HepG2 (cell line): ENCODE measurements around the gene TAAR9. TPM values are rescaled to one million over a fixed set of nuclear protein-coding genes. Genes with fewer than 3 reads are reported as not detected.

Experiments
- AGO1 ChIP-seq: fragments of 200-400 bp; formaldehyde crosslinking; IDR thresholded peaks from 2 replicates; pipeline ENCODE4 v1.6.1; 2017; ENCODE audit warnings: mild to moderate bottlenecking, low read depth, low read length, moderate library complexity; ENCODE audit not compliant: poor library complexity, severe bottlenecking
- ATM ChIP-seq: fragments of 450-650 bp; IDR thresholded peaks from 2 replicates; pipeline ENCODE4 v1.7.1; 2017; ENCODE audit warnings: mild to moderate bottlenecking, borderline replicate concordance
- ATRX ChIP-seq: sonication (generic); formaldehyde crosslinking; IDR thresholded peaks from 2 replicates; pipeline ENCODE4 v1.4.0; 2020; ENCODE audit warnings: missing genetic modification reagents, borderline replicate concordance
- CENPT ChIP-seq: sonication (generic); formaldehyde crosslinking; IDR thresholded peaks from 2 replicates; pipeline ENCODE4 v1.8.0; 2022; ENCODE audit warnings: low read depth, mild to moderate bottlenecking, moderate library complexity, missing genetic modification reagents
- CSRNP1 ChIP-seq: sonication (generic); formaldehyde crosslinking; IDR thresholded peaks from 2 replicates; pipeline ENCODE4 v1.8.1; 2023; ENCODE audit warnings: mild to moderate bottlenecking, missing genetic modification reagents
- FIP1L1 ChIP-seq: fragments of 200-400 bp; formaldehyde crosslinking; IDR thresholded peaks from 2 replicates; pipeline ENCODE4 v1.6.1; 2018; ENCODE audit warnings: low read depth, mild to moderate bottlenecking, low read length, moderate library complexity, borderline replicate concordance; ENCODE audit not compliant: insufficient read depth
- HNRNPL ChIP-seq: fragments of 200-400 bp; formaldehyde crosslinking; IDR thresholded peaks from 2 replicates; pipeline ENCODE4 v1.6.1; 2017; ENCODE audit warnings: mild to moderate bottlenecking, low read depth, low read length
- KDM5A ChIP-seq: fragments of 200-600 bp; sonication (generic); IDR thresholded peaks from 2 replicates; pipeline ENCODE4 v1.7.0; 2018; ENCODE audit warnings: antibody characterized with exemption, mild to moderate bottlenecking, low read length, borderline replicate concordance
- ZFP82 ChIP-seq: sonication (generic); formaldehyde crosslinking; IDR thresholded peaks from 2 replicates; pipeline ENCODE4 v1.5.1; 2020; ENCODE audit warnings: mild to moderate bottlenecking, missing genetic modification reagents, borderline replicate concordance
- ZNF329 ChIP-seq: sonication (generic); formaldehyde crosslinking; IDR thresholded peaks from 2 replicates; pipeline ENCODE4 v1.9.0; 2021; ENCODE audit warnings: low read depth, mild to moderate bottlenecking, missing genetic modification reagents
- ZNF562 ChIP-seq: sonication (generic); formaldehyde crosslinking; IDR thresholded peaks from 2 replicates; pipeline ENCODE4 v1.8.0; 2022; ENCODE audit warnings: missing genetic modification reagents, borderline replicate concordance
- ZNF619 ChIP-seq: sonication (generic); formaldehyde crosslinking; IDR thresholded peaks from 2 replicates; pipeline ENCODE4 v1.4.0; 2020; ENCODE audit warnings: mild to moderate bottlenecking, missing genetic modification reagents
- ZNF724P ChIP-seq: sonication (generic); formaldehyde crosslinking; IDR thresholded peaks from 2 replicates; pipeline ENCODE4 v1.8.0; 2022; ENCODE audit warnings: missing genetic modification reagents, borderline replicate concordance
- polyA plus RNA-seq, 8 experiments: library from polyadenylated mRNA; depleted of rRNA in 3 of 8; stranded (reverse) in 7 of 8; unstranded in 1 of 8; fragments of >200 nt; fragmentation: Illumina TruSeq in 4 of 8; extraction: Trizol in 4 of 8; gene quantifications; 2 replicates each; pipeline versions ENCODE4 v1.2.1 to v1.2.3, GENCODE V29; 2011 to 2016; ENCODE audit warnings: low read depth in 4 of 8, missing spikeins in 1 of 8, mixed read lengths in 1 of 8; ENCODE audit not compliant: insufficient read depth in 1 of 8
- total RNA-seq, 5 experiments: library from RNA; depleted of rRNA; stranded (reverse); fragments of >200 nt; fragmentation: Illumina TruSeq; extraction: Trizol; gene quantifications; 2 replicates each; pipeline ENCODE4 v1.2.3, GENCODE V29; 2016; ENCODE audit warnings: low read depth in 1 of 5
- TF ChIP-seq, protein P1 (sequence below), 2 experiments: sonication (generic) in 1 of 2; formaldehyde crosslinking in 1 of 2; IDR thresholded peaks; 2 replicates each; pipeline versions ENCODE4 v1.4.0 to v1.6.1; 2016 to 2020; ENCODE audit warnings: borderline replicate concordance in 1 of 2, low read depth in 1 of 2, mild to moderate bottlenecking in 1 of 2, missing genetic modification reagents in 1 of 2
- TF ChIP-seq, protein P2 (sequence below): sonication (generic); formaldehyde crosslinking; conservative IDR thresholded peaks from 2 replicates; pipeline ENCODE4 v1.4.0; 2020; ENCODE audit warnings: mild to moderate bottlenecking, missing genetic modification reagents, moderate library complexity
- TF ChIP-seq, protein P3 (sequence below): sonication (generic); formaldehyde crosslinking; IDR thresholded peaks from 2 replicates; pipeline ENCODE4 v1.8.0; 2022; ENCODE audit warnings: missing genetic modification reagents, low read depth, mild to moderate bottlenecking, borderline replicate concordance

Gene TAAR9
- total and polyA plus RNA-seq, 2 of the 13 experiments (the other 11 are each of a cell fraction or from before 2014, with no cell fraction given): 0.07 TPM; not detected in 1

GRCh38 chr6:132512638-132513632 lies 25.1 kb upstream of the TAAR9 start, which contains the start of gene STX7 (continued):
- TF ChIP-seq, protein P1, sequence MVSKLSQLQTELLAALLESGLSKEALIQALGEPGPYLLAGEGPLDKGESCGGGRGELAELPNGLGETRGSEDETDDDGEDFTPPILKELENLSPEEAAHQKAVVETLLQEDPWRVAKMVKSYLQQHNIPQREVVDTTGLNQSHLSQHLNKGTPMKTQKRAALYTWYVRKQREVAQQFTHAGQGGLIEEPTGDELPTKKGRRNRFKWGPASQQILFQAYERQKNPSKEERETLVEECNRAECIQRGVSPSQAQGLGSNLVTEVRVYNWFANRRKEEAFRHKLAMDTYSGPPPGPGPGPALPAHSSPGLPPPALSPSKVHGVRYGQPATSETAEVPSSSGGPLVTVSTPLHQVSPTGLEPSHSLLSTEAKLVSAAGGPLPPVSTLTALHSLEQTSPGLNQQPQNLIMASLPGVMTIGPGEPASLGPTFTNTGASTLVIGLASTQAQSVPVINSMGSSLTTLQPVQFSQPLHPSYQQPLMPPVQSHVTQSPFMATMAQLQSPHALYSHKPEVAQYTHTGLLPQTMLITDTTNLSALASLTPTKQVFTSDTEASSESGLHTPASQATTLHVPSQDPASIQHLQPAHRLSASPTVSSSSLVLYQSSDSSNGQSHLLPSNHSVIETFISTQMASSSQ (IDR thresholded peaks at IDR 0.05; ENCODE audit: low read depth): no peak
- TF ChIP-seq, protein P1 (CRISPR knock-in tag; IDR thresholded peaks at IDR 0.05; ENCODE audit: borderline replicate concordance): no peak; the same call in 1 of the 2 replicates
- no peak for TF ChIP-seq ZNF562
- peak; percentile 39; the same call in 1 of the 2 replicates for TF ChIP-seq ZNF724P (CRISPR knock-in tag)
- TF ChIP-seq KDM5A: 0 out of 2 replicates have a peak, but pooled peaks have one; percentile 38
- no peak for TF ChIP-seq ATM
- peak; percentile 44 for TF ChIP-seq AGO1
- no peak for TF ChIP-seq ATRX (CRISPR knock-in tag)
- peak; percentile 16; the same call in 1 of the 2 replicates for TF ChIP-seq ZNF619
- TF ChIP-seq HNRNPL: 0 out of 2 replicates have a peak, but pooled peaks have one; percentile 41
- TF ChIP-seq FIP1L1: peak; percentile 57; the same call in 1 of the 2 replicates
- TF ChIP-seq, protein P2, sequence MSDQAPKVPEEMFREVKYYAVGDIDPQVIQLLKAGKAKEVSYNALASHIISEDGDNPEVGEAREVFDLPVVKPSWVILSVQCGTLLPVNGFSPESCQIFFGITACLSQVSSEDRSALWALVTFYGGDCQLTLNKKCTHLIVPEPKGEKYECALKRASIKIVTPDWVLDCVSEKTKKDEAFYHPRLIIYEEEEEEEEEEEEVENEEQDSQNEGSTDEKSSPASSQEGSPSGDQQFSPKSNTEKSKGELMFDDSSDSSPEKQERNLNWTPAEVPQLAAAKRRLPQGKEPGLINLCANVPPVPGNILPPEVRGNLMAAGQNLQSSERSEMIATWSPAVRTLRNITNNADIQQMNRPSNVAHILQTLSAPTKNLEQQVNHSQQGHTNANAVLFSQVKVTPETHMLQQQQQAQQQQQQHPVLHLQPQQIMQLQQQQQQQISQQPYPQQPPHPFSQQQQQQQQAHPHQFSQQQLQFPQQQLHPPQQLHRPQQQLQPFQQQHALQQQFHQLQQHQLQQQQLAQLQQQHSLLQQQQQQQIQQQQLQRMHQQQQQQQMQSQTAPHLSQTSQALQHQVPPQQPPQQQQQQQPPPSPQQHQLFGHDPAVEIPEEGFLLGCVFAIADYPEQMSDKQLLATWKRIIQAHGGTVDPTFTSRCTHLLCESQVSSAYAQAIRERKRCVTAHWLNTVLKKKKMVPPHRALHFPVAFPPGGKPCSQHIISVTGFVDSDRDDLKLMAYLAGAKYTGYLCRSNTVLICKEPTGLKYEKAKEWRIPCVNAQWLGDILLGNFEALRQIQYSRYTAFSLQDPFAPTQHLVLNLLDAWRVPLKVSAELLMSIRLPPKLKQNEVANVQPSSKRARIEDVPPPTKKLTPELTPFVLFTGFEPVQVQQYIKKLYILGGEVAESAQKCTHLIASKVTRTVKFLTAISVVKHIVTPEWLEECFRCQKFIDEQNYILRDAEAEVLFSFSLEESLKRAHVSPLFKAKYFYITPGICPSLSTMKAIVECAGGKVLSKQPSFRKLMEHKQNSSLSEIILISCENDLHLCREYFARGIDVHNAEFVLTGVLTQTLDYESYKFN (CRISPR knock-in tag): peak; percentile 55
- TF ChIP-seq CENPT (CRISPR knock-in tag): peak; percentile 65; the same call in 1 of the 2 replicates
- no peak for TF ChIP-seq ZFP82 (CRISPR knock-in tag)
- no peak; the same call in 1 of the 2 replicates for TF ChIP-seq ZNF329 (CRISPR knock-in tag)
- TF ChIP-seq, protein P3, sequence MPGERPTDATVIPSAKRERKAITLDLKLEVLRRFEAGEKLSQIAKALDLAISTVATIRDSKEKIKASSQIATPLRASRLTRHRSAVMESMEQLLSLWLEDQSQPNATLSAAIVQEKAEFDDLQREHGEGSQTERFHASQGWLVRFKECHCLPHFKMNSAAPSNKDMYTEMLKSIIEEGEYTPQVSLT: no peak; the same call in 1 of the 2 replicates
- TF ChIP-seq CSRNP1: peak; percentile 95
